ENCODE measurements around the gene TIMP2. TPM values are rescaled to one million over a fixed set of nuclear protein-coding genes. Genes with fewer than 3 reads are reported as not detected.

The TIMP2 gene
- total and polyA plus RNA-seq, 2 of the 8 experiments (the other 6 are each of a cell fraction or from before 2014, with no cell fraction given): 18.2 to 43.3 TPM

DNA sequence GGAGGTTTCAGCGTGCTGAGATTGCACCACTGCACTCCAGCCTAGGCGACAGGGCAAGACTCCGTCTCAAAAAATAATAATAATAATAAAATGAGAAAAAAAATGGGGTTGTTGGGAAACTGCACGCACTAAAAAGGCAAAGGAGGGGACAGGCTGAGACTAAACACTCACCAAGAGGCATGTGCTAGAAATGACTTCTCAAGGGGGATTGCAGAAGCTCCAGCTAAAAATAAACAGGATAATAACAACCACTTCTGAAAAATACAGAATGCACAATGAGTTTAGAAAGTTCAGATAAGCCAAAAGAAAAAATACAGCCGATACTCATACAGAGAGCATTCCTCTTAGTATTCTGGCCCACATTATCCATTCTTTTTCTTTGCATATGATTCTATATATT is 15.1 kb upstream of the TIMP2 start (continued):
- TF ChIP-seq YY1 (IDR thresholded peaks at IDR 0.05; ENCODE audit: low read depth, low read length) (no peak), BCL11A (IDR thresholded peaks at IDR 0.05; ENCODE audit: low read depth in 2 of 2, low read length in 2 of 2) (no peak), POLR2A (IDR thresholded peaks at IDR 0.05; ENCODE audit: control extremely low read depth in 1 of 2, low read depth in 2 of 2, low read length in 2 of 2) (no peak), KDM5A (IDR thresholded peaks at IDR 0.05; ENCODE audit: low read length) (no peak)

Data from H1 (cell line).